Adrenal gland (tissue), 5 donors: ENCODE results near the gene CCDC192.

ENCODE experiments used
- POLR2A ChIP-seq, 2 donors: fragments of 450-650 bp; IDR thresholded peaks; one replicate each; pipeline ENCODE4 v1.6.1; 2017; ENCODE audit warnings: antibody characterized with exemption in 2 of 2, mild to moderate bottlenecking in 2 of 2, moderate library complexity in 1 of 2
- TF ChIP-seq, protein P1 (sequence below), 6 experiments: fragments of 450-650 bp in 4 of 6; fragments of 200-600 bp in 2 of 6; sonication (generic) in 1 of 6; IDR thresholded peaks; 1 replicate in 5 of 6; 2 replicates in 1 of 6; pipeline versions ENCODE4 v1.5.1 to v1.8.0; 2016 to 2021; ENCODE audit warnings: antibody characterized with exemption in 6 of 6, mild to moderate bottlenecking in 2 of 6, moderate library complexity in 1 of 6
- donor health status: DM: no; HTN: no; CAD: no.

DNA sequence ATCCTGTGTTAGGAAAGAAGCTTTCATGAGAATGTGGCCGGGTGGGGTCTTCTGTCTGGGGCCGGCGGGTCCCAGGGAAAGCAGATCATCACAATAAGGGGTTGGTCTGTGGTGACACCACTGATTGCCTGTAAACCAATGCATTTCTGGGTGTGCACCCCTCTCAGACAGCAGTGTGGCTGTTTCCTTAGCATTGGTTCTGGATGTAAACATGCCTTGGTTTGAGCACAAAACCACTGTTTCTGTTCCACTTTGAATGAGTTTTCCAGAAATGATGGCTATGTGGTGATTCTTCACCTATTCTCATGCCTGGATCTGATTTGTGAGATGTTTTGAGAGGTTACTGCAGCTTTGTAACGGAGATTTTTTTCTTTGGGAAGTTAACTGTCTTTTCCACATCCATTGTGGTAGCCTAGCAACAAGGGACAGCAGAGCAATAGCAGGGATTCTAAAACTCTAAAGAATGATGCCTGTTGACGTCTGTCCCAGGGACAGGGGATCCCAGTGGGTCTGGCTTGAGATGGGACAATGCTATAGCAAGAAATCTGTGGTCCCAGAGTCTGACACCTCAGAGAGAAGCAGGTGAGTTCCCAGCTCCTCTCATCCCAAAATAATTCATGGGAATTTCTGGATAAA, at the start of gene CCDC192:
- TF ChIP-seq, protein P1, sequence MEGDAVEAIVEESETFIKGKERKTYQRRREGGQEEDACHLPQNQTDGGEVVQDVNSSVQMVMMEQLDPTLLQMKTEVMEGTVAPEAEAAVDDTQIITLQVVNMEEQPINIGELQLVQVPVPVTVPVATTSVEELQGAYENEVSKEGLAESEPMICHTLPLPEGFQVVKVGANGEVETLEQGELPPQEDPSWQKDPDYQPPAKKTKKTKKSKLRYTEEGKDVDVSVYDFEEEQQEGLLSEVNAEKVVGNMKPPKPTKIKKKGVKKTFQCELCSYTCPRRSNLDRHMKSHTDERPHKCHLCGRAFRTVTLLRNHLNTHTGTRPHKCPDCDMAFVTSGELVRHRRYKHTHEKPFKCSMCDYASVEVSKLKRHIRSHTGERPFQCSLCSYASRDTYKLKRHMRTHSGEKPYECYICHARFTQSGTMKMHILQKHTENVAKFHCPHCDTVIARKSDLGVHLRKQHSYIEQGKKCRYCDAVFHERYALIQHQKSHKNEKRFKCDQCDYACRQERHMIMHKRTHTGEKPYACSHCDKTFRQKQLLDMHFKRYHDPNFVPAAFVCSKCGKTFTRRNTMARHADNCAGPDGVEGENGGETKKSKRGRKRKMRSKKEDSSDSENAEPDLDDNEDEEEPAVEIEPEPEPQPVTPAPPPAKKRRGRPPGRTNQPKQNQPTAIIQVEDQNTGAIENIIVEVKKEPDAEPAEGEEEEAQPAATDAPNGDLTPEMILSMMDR (IDR thresholded peaks at IDR 0.05) = no peak
- no peak for TF ChIP-seq POLR2A (IDR thresholded peaks at IDR 0.05)
